ENCODE data around the gene CUL1. TPM values are rescaled to one million over a fixed set of nuclear protein-coding genes. Genes with fewer than 3 reads are reported as not detected.

CUL1 gene
- total RNA-seq, 2 donors from 2014 or later: 19.5 to 23.1 TPM

- no peak for ATAC-seq
- no peak for DNase-seq
These were observed 14.3 kb upstream of the CUL1 start for GRCh38 chr7:148684289-148684830.

GRCh38 chr7:148686312-148686937 lies 12.3 kb upstream of the CUL1 start:
- Histone ChIP-seq H3K9me3 (no peaks in the 10 kb centered on the region), H3K36me3 (replicated peaks in 1 of 2; ENCODE audit: insufficient read depth in 1 of 2, low read depth in 2 of 2) (no peaks in the 10 kb centered on the region), H3K4me3 (no peak overlapping the region), H3K27ac (no peak overlapping the region), H3K27me3 (no peaks in the 10 kb centered on the region), H3K4me1 (no peaks in the 10 kb centered on the region)
- TF ChIP-seq CTCF (IDR thresholded peaks at IDR 0.05) (no peak), POLR2A (IDR thresholded peaks at IDR 0.05) (no peak)
- ATAC-seq (no peak), DNase-seq (no peak)
- intact Hi-C loops (cut with DNase I): no loop called here
- WGBS, 2 donors: 65 to 71% methylated on average over 6 of the region's 6 CpGs

More at GRCh38 chr7:148684289-148684830, 14.3 kb upstream of the CUL1 start:
- H3K4me3 ChIP-seq: no peak overlapping the region
- TF ChIP-seq CTCF (IDR thresholded peaks at IDR 0.05) (no peak), POLR2A (IDR thresholded peaks at IDR 0.05) (no peak)
- no peak overlapping the region for H3K27ac ChIP-seq
- no peaks in the 10 kb centered on the region for H3K9me3 ChIP-seq
- H3K36me3 ChIP-seq (replicated peaks in 1 of 2; ENCODE audit: insufficient read depth in 1 of 2, low read depth in 2 of 2): no peaks in the 10 kb centered on the region
- intact Hi-C loops (cut with DNase I): no loop called here
- no peaks in the 10 kb centered on the region for H3K4me1 ChIP-seq
- 83 to 90% methylated on average over 13 of the region's 13 CpGs for WGBS, 2 donors
- no peaks in the 10 kb centered on the region for H3K27me3 ChIP-seq

GRCh38 chr7:148687555-148687954 lies 11.1 kb upstream of the CUL1 start:
- no peaks in the 10 kb centered on the region for H3K36me3 ChIP-seq (replicated peaks in 1 of 2; ENCODE audit: insufficient read depth in 1 of 2, low read depth in 2 of 2)
- H3K4me1 ChIP-seq: no peaks in the 10 kb centered on the region
- H3K9me3 ChIP-seq: no peaks in the 10 kb centered on the region
- intact Hi-C loops (cut with DNase I): no loop called here
- no peak overlapping the region for H3K4me3 ChIP-seq
- ATAC-seq (no peak), DNase-seq (no peak)
- no peak for TF ChIP-seq POLR2A (IDR thresholded peaks at IDR 0.05)
- no peak for TF ChIP-seq CTCF (IDR thresholded peaks at IDR 0.05)
- no peaks in the 10 kb centered on the region for H3K27me3 ChIP-seq
- H3K27ac ChIP-seq: no peak overlapping the region
- 80 to 86% methylated on average over 2 of the region's 2 CpGs for WGBS, 2 donors

- Histone ChIP-seq H3K9me3 (no peaks in the 10 kb centered on the region), H3K4me1 (no peaks in the 10 kb centered on the region), H3K36me3 (replicated peaks in 1 of 2; ENCODE audit: insufficient read depth in 1 of 2, low read depth in 2 of 2) (no peaks in the 10 kb centered on the region), H3K27me3 (no peaks in the 10 kb centered on the region), H3K4me3 (no peak overlapping the region), H3K27ac (no peak overlapping the region)
- ATAC-seq (no peak), DNase-seq (no peak)
- TF ChIP-seq CTCF (IDR thresholded peaks at IDR 0.05) (no peak), POLR2A (IDR thresholded peaks at IDR 0.05) (no peak)
- intact Hi-C loops (cut with DNase I): no loop called here
- 71 to 75% methylated on average over 1 of the region's 1 CpG for WGBS, 2 donors
These were observed 10.2 kb upstream of the CUL1 start for GRCh38 chr7:148688526-148688925.

- no peak overlapping the region for H3K27ac ChIP-seq
- H3K4me1 ChIP-seq: peaks cover 6% of the 10 kb centered on the region
- ATAC-seq (no peak), DNase-seq (no peak)
- H3K4me3 ChIP-seq: no peak overlapping the region
- no peaks in the 10 kb centered on the region for H3K9me3 ChIP-seq
- H3K27me3 ChIP-seq: no peaks in the 10 kb centered on the region
- WGBS, 2 donors: 87 to 93% methylated on average over 7 of the region's 7 CpGs
- H3K36me3 ChIP-seq (replicated peaks in 1 of 2; ENCODE audit: insufficient read depth in 1 of 2, low read depth in 2 of 2): no peaks in the 10 kb centered on the region
- TF ChIP-seq POLR2A (IDR thresholded peaks at IDR 0.05) (no peak), CTCF (IDR thresholded peaks at IDR 0.05) (no peak)
- intact Hi-C loops (cut with DNase I): no loop called here
These were observed 5.1 kb upstream of the CUL1 start for GRCh38 chr7:148693651-148694050.

Measured in body of pancreas (tissue), 4 donors.